Measurements from ENCODE around the gene CD164L2.

Gene CD164L2

GRCh38 chr1:27381969-27382762, 967 bp downstream of the CD164L2 start:
- no peak for DNase-seq

GRCh38 chr1:27380766-27381733, 2.1 kb downstream of the CD164L2 start:
- no peak for DNase-seq

- peak; percentile 15 for DNase-seq
Observed at GRCh38 chr1:27380224-27380623, 2.9 kb downstream of the CD164L2 start.

DNA sequence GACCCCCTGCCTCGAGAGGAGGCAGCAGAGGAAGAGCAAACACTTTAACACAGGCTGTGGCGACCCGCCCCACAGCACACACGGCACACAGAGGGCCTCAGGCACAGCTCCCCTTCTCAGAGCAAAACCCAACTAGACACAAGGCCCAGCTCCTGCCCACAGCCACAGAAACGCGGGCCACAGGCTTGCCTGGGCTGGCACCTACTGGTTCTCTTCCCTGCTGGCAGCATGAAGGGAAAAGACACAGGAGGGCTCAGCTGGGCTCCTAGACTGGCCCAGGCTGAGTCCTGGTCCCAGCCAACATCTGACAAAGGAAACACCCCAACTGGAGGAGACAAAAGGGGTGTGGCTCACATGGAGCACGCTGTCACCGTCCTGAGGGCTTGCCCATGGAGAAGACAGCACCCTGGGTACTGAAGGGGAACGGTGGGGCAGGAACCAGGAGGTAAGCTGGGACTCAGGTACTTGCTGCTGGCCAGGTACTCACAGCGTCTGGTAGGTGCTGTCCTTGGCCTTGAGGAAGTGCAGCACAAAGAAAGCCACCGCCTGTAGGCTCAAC, 3.5 kb downstream of the CD164L2 start:
- no peak for DNase-seq

GRCh38 chr1:27377760-27378495, 5.2 kb downstream of the CD164L2 start:
- DNase-seq = no peak

GRCh38 chr1:27374362-27375086, 8.6 kb downstream of the CD164L2 start, which contains the start of gene FCN3:
Gene FCN3 (minus strand): TSS chr1:27374824. CDS start chr1:27374818, 6 bp downstream.
- no peak for DNase-seq

DNA sequence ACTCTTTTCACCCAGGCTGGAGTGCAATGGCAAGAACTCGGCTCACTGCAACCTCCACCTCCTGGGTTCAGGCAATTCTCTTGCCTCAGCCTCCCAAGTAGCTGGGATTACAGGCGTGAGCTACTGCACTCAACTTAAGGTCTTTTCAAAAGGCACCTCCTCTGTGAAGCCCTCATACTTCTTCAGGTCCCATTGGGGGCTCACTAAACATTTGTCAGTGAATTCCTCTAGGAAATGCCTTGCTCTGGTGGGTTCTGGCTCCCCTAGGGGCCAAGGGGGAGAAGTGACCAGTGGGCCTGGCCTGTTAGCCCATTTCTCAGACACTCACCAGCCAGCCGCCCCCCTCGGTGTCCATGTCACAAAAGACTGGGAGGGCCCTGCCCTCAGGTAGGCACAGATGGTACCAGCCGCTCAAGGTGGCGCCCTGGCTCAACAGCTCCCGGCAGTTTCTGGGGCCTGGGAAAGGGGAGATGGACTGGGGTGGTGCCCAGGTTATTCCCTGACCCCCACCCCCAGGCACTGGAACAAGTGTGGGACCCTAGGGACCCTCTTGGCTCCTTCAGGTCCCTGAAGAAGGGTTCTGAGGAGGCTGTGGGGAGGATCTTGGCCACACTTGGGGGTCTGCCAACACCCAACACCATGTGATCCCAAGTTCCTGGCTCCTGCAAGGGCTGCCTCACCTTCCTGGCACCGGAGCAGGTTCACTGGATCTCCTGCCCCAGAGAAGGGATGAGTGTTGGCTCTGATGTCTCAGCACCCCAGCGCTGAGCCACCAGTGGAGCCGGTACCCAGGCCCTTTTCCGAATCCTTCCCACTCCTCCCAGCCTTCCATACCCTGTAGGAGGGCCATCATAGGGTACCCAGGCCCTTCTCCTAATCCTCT, 10.1 kb downstream of the CD164L2 start:
- no peak for DNase-seq

DNA sequence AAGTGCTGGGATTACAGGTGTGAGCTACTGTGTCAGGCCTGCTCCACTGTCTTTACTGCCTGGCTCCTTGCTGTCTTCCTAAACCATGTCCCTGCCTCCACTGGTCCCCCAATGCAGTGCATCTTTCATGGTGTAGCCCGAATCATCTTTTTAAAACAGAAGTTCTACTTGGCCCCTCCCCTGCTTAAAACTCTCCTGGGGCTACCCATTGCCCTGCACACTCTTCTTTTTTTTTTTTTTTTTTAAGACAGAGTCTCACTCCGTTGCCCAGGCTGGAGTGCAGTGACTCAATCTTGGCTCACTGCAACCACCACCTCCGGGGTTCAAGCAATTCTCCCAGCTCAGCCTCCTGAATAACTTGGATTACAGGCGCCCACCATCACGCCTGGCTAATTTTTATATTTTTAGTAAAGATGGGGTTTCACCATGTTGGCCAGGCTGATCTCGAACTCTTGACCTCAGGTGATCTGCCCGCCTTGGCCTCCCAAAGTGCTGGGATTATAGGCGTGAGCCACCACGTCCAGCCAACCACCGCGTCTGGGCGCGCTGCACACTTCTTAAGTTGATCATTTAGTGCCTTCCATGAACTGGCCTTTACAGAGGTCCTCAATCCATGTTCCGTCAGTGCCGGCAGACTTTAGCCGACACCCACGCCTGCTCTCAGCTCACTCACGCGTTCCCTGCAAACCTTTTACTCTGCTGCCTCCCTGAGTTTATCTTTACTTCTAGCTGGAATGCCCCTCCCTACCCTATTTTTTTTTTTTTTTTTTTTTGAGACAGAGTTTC, 10.9 kb downstream of the CD164L2 start:
- DNase-seq = no peak

DNA sequence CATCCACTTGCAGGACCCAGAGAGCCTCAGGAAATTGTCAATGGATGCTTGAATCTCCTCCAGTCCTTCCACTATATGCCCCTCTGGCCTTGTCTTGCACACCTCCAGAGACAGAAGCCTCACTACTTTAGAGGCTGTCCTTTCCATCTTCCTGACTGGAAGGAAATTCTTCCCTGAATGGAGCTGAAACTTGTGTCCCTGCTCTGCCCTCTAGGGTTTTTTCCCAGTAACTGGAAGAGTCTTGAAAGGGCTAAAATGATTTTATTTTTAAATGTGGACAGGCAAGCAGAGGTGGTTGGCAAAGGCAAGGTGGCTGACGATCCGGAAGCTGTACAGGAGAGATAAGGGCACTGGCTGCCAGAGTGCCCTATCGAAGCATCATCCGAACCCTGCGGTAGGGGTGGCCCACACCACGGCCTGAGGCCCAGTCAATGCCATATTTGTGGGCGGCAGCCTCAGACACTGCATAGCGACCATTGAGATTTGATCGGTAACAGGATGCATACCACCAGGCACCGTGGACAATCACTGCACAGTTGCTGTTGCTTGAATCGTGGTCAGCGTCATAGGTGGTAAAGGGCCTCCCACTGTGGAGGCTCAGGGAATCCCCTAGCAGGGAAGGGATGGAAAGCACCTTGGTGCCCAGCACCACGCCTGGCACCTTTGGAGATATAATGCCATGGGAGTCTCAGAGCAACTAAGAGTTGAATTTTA, 14.1 kb downstream of the CD164L2 start:
- no peak for DNase-seq

GRCh38 chr1:27367160-27367650, 15.9 kb downstream of the CD164L2 start:
- DNase-seq = no peak

DNA sequence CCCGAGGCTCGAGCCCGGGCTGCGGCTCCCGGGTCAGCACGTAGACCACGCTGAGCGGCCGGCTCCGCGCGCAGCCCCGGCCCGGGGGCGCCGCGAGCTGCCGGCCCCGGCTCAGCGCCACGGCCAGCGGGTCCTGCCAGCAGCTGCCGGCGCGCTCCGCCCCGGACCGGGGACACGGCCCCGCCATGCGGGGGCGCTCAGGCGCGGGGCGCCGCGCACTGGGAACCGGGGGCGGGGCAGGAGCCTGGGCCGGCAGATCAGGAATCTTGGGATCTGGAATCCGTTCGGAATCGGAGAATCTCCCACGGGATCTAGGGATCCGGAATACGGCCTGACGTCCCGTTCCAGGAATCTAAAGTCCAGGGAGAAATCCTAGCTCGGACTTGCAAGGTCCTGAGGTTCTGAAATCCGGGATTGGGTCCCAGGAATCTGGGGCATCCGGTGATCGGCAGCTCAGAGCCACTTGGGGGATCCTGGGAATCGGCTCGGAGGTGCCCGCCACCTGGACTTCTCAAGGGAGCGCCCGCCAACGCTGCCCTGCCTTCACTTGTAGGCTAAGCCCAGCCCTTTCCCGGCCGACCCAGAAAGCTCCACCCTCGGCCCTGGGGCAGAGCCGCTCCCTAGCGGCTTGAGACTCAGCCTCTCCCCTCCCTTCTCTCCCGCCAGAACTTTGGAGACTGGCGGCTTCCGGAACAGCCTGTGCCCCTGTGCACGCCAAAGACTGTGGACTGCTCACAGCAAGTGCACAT, 16.5 kb downstream of the CD164L2 start, which contains the start of gene MAP3K6:
Gene MAP3K6 (minus strand): TSS at position 551 of the 749 bp plus-strand sequence. CDS start 364 bp downstream, at position 187.
- DNase-seq = peak; percentile 69

DNA sequence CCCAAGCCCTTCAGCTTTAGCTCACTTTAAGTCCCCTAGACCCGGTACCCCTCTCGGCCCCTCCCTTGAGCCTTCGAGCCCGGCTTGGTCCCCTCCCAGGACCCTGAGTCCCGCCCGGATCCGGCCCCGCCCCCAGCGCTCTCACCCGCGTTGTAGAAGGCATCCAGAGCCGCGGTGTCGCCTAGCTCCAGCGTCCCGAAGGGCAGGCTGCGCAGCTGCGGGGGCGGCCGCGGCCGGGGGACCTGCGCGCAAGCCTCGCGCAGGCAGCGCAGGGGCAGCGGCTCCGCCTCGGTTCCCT, 17.1 kb downstream of the CD164L2 start:
- DNase-seq = peak; percentile 73

DNA sequence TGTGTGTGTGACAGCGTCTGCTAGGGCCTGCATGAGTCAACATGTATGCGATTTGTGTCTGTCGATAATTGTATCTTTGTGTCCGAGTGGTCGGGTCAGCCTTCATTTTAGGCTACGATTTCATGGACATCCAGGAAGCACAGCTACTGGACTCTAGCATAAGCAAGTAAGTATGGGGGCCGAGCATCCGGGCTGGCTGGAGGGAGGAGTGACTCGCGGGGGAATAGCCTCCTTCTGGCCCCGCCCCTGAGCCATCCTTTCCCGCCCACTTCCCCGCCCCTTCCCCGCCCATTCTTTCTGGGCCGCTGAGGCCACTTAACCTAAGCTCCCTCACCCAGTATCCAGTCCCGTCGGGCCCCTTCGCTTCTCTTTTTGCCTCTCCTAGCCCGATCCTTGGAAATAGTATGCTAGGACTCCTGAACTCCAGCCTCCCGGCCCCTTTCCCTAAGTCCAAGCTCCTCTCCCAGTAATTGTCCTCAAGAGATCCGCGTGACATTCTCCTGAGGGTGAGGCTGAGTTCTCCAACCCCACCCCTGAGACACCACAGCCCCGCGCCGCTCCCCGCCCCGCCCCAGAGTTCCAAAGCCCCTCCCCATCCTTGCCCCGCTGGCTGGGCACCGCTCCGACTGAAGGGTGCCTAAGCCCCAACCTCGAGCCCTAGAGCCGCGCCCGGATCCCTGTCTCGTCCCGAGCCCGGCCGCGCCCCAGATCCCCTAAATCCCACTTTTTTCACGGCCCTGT, 17.6 kb downstream of the CD164L2 start:
- DNase-seq = peak; percentile 82

DNA sequence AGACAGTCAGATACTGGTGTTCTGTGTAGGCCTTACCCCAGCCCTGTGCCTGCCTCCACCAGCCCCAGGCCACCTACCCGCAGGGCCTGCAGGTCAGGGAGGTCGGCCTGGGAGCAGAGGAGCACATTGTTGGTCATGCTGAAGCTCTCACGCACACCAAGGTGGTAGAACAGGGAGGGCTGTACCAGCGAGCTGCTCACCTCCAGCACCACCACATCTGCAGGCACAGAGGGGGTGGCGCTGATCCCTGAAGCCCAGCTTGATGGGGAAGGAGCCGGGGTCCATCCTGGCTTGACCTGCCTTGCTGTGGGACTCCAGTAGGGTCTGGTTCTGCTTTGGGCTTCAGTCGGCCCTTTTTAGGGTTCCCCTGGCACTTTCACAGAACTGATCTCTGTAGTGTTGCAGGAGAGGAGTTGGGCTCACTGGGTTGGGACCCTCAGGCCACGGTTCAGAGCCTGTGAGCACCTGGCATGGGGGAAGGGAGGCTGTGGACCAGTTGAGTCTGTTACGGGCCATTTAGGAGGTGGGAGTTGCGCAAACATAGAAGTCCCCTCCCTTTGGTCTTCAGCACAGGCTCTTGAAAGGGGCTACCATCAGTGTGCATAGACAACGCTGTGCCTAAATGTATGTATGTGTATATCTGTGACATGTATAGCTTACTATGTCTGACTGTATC, 18.3 kb downstream of the CD164L2 start:
- no peak for DNase-seq

- DNase-seq = no peak
Observed at GRCh38 chr1:27363766-27364695, 19.1 kb downstream of the CD164L2 start.

DNA sequence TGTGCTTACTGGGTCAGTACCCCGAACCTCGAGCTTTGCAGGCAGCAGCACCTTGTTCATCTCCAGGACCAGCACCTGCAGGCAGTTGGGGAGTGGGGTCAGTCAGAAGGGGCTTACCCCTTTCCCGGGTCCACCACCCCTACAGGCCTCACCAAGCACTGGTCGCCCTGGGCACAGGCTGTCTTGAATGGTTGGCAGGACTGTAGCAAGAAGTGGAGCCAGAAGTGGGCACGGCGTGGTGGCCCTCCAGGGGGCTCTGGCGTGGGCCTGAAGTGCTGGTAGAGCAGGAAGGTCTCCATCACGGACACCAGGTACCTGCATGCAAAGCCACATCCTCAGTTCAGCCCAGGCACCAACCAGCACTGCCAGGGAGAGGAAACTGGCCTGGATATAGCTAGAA, 21.6 kb downstream of the CD164L2 start:
- no peak for DNase-seq
